ENCODE data around the gene CLDN7. TPM values are rescaled to one million over a fixed set of nuclear protein-coding genes. Genes with fewer than 3 reads are reported as not detected.
A peak's percentile ranks its signal among the peaks of the same experiment; 100 is the strongest.

CLDN7 gene
- total and polyA plus RNA-seq, 4 donors: 3.0 to 35.0 (median 19.6) TPM

- no peaks in the 10 kb centered on the region for H3K27me3 ChIP-seq (ENCODE audit: control insufficient read depth in 4 of 4, insufficient read depth in 4 of 4, low read length in 3 of 4)
- DNase-seq (ENCODE audit: low spot score): peak; percentile 95
- peak within 1 kb of the TSS; percentile 89 to 90 for H3K27ac ChIP-seq (ENCODE audit: low read depth in 1 of 2, low read length in 2 of 2)
- H3K9ac ChIP-seq (ENCODE audit: low read depth in 1 of 2, low read length in 2 of 2): peak within 1 kb of the TSS; percentile 21 to 50
- peaks cover 12 to 26% (median 15%) of the 10 kb centered on the region in 4 donors for H3K36me3 ChIP-seq (ENCODE audit: control insufficient read depth in 4 of 4, insufficient read depth in 3 of 4, low read depth in 1 of 4, low read length in 3 of 4)
- WGBS: under 1% methylated on average over 72 of the region's 72 CpGs
- H3K9me3 ChIP-seq (ENCODE audit: control insufficient read depth in 4 of 4, low read length in 3 of 4): no peaks in the 10 kb centered on the region
- peak within 1 kb of the TSS; percentile 80 to 98 (median 87) for H3K4me3 ChIP-seq (ENCODE audit: low read depth in 1 of 3, low read length in 3 of 3)
- peaks cover 4 to 49% (median 34%) of the 10 kb centered on the region in 4 donors for H3K4me1 ChIP-seq (ENCODE audit: control insufficient read depth in 4 of 4, insufficient read depth in 4 of 4, low read length in 3 of 4)
- TF ChIP-seq RAD21 (IDR thresholded peaks at IDR 0.05): no peak
- no peak for TF ChIP-seq EGR1 (IDR thresholded peaks at IDR 0.05; ENCODE audit: low read depth in 2 of 2)
- TF ChIP-seq HNF4A (conservative IDR thresholded peaks at IDR 0.05): peak in 1 of 2 donors; percentile 10
- no peak for TF ChIP-seq REST (IDR thresholded peaks at IDR 0.05)
- no peak for TF ChIP-seq HNF4G (IDR thresholded peaks at IDR 0.05)
- TF ChIP-seq SP1 (IDR thresholded peaks at IDR 0.05): peak; percentile 38
- TF ChIP-seq YY1 (IDR thresholded peaks at IDR 0.05): peak; percentile 82
- TF ChIP-seq ZBTB33 (IDR thresholded peaks at IDR 0.05): peak; percentile 58
- TF ChIP-seq FOXA1 (IDR thresholded peaks at IDR 0.05): no peak
- peak in 1 of 2 donors; percentile 35 for TF ChIP-seq GABPA (IDR thresholded peaks at IDR 0.05 in 1 of 2, conservative IDR thresholded peaks at IDR 0.05 in 1 of 2)
- TF ChIP-seq NR2F2 (IDR thresholded peaks at IDR 0.05): no peak
- no peak for TF ChIP-seq FOXA2 (IDR thresholded peaks at IDR 0.05)
- TF ChIP-seq CTCF (IDR thresholded peaks at IDR 0.05; ENCODE audit: low read depth, low read length, missing input control): no peak
- no peak for TF ChIP-seq TAF1 (conservative IDR thresholded peaks at IDR 0.05)
- peak; percentile 21 to 34 for TF ChIP-seq RXRA (IDR thresholded peaks at IDR 0.05)
- TF ChIP-seq MAX (IDR thresholded peaks at IDR 0.05): peak; percentile 51
- TF ChIP-seq JUND (IDR thresholded peaks at IDR 0.05): no peak
- no peak for TF ChIP-seq ATF3 (IDR thresholded peaks at IDR 0.05)
Measured at GRCh38 chr17:7234083-7234951, 28.0 kb downstream of the CLDN7 start, which contains the start of gene DVL2. DVL2 (minus strand) TSS chr17:7234517; CDS start chr17:7234262, 255 bp downstream.

All from liver (tissue), 9 donors.